ENCODE measurements around the gene NPLOC4.

GRCh38 chr17:81589612-81590011, 47.3 kb downstream of the NPLOC4 start:
- TF ChIP-seq, protein P1, sequence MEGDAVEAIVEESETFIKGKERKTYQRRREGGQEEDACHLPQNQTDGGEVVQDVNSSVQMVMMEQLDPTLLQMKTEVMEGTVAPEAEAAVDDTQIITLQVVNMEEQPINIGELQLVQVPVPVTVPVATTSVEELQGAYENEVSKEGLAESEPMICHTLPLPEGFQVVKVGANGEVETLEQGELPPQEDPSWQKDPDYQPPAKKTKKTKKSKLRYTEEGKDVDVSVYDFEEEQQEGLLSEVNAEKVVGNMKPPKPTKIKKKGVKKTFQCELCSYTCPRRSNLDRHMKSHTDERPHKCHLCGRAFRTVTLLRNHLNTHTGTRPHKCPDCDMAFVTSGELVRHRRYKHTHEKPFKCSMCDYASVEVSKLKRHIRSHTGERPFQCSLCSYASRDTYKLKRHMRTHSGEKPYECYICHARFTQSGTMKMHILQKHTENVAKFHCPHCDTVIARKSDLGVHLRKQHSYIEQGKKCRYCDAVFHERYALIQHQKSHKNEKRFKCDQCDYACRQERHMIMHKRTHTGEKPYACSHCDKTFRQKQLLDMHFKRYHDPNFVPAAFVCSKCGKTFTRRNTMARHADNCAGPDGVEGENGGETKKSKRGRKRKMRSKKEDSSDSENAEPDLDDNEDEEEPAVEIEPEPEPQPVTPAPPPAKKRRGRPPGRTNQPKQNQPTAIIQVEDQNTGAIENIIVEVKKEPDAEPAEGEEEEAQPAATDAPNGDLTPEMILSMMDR (IDR thresholded peaks at IDR 0.05; ENCODE audit: insufficient read depth, low read length): no peak
- no peak for TF ChIP-seq REST (IDR thresholded peaks at IDR 0.05; ENCODE audit: insufficient replicate concordance, low read depth)
- TF ChIP-seq POLR2AphosphoS5 (IDR thresholded peaks at IDR 0.05; ENCODE audit: low read depth): no peak

Measured in HL-60 (cell line).